ENCODE data around the gene LCNL1.

Gene LCNL1

GRCh38 chr9:136969150-136969549 is 13.6 kb upstream of the LCNL1 start:
- Histone ChIP-seq H4K20me1 (ENCODE audit: insufficient read depth) (no peaks in the 10 kb centered on the region), H3K4me1 (ENCODE audit: low read depth, poor library complexity, severe bottlenecking) (peaks cover 18% of the 10 kb centered on the region), H2AFZ (ENCODE audit: low read depth) (no peak overlapping the region), H3K27ac (no peak overlapping the region), H3K79me2 (ENCODE audit: insufficient read depth, low read depth) (no peaks in the 10 kb centered on the region), H3K9ac (no peak overlapping the region), H3K27me3 (ENCODE audit: insufficient read depth, low read depth) (peaks cover 17% of the 10 kb centered on the region), H3K36me3 (ENCODE audit: insufficient read depth) (no peaks in the 10 kb centered on the region), H3K4me2 (no peak overlapping the region), H3K4me3 (IDR thresholded peaks at IDR 0.05; ENCODE audit: insufficient read depth, low read depth, low read length) (no peak overlapping the region)
- no peak for TF ChIP-seq CTCF (conservative IDR thresholded peaks at IDR 0.05; ENCODE audit: low read depth, low read length)

GRCh38 chr9:136969774-136970173 is 13.0 kb upstream of the LCNL1 start:
- TF ChIP-seq CTCF (conservative IDR thresholded peaks at IDR 0.05; ENCODE audit: low read depth, low read length): no peak
- Histone ChIP-seq H3K79me2 (ENCODE audit: insufficient read depth, low read depth) (no peaks in the 10 kb centered on the region), H3K4me3 (IDR thresholded peaks at IDR 0.05; ENCODE audit: insufficient read depth, low read depth, low read length) (no peak overlapping the region), H3K9ac (no peak overlapping the region), H3K36me3 (ENCODE audit: insufficient read depth) (no peaks in the 10 kb centered on the region), H3K4me1 (ENCODE audit: low read depth, poor library complexity, severe bottlenecking) (peaks cover 11% of the 10 kb centered on the region), H3K4me2 (no peak overlapping the region), H4K20me1 (ENCODE audit: insufficient read depth) (no peaks in the 10 kb centered on the region), H3K27ac (no peak overlapping the region), H2AFZ (ENCODE audit: low read depth) (no peak overlapping the region), H3K27me3 (ENCODE audit: insufficient read depth, low read depth) (peaks cover 24% of the 10 kb centered on the region)

DNA sequence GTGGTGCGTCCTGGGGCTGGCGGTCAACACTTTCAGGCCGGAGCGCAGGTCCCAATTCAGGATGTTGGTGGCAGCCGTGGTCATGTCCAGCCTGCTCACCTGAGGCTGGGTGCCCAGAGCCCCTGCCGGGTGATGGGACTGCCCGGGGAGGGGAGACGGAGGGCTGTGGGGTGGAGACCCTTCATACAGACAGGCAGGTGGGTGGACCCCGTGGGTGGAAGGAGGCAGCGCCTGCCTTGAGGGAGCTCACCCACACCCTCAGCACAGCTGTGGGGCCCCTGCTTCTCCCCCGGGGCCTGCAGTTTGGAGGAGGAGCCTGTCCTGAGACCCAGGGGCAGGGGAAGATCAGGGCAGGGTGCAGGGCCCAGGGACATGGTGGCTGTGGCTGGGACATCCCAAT is 12.4 kb upstream of the LCNL1 start:
- no peak overlapping the region for H3K4me2 ChIP-seq
- H3K4me3 ChIP-seq (IDR thresholded peaks at IDR 0.05; ENCODE audit: insufficient read depth, low read depth, low read length): no peak overlapping the region

GRCh38 chr9:136971746-136972145 is 11.0 kb upstream of the LCNL1 start:
- Histone ChIP-seq H3K4me1 (ENCODE audit: low read depth, poor library complexity, severe bottlenecking) (no peaks in the 10 kb centered on the region), H3K27ac (no peak overlapping the region), H3K79me2 (ENCODE audit: insufficient read depth, low read depth) (no peaks in the 10 kb centered on the region), H3K36me3 (ENCODE audit: insufficient read depth) (no peaks in the 10 kb centered on the region), H3K4me2 (no peak overlapping the region), H3K27me3 (ENCODE audit: insufficient read depth, low read depth) (peaks cover 34% of the 10 kb centered on the region), H2AFZ (ENCODE audit: low read depth) (no peak overlapping the region), H3K9ac (no peak overlapping the region), H4K20me1 (ENCODE audit: insufficient read depth) (no peaks in the 10 kb centered on the region), H3K4me3 (IDR thresholded peaks at IDR 0.05; ENCODE audit: insufficient read depth, low read depth, low read length) (no peak overlapping the region)
- no peak for TF ChIP-seq CTCF (conservative IDR thresholded peaks at IDR 0.05; ENCODE audit: low read depth, low read length)

More for the DNA sequence above, 12.4 kb upstream of the LCNL1 start:
- H3K9ac ChIP-seq: no peak overlapping the region
- H3K27me3 ChIP-seq (ENCODE audit: insufficient read depth, low read depth): peaks cover 29% of the 10 kb centered on the region
- H3K36me3 ChIP-seq (ENCODE audit: insufficient read depth): no peaks in the 10 kb centered on the region
- H3K79me2 ChIP-seq (ENCODE audit: insufficient read depth, low read depth): no peaks in the 10 kb centered on the region
- no peak overlapping the region for H3K27ac ChIP-seq
- H2AFZ ChIP-seq (ENCODE audit: low read depth): no peak overlapping the region
- TF ChIP-seq CTCF (conservative IDR thresholded peaks at IDR 0.05; ENCODE audit: low read depth, low read length): no peak
- H3K4me1 ChIP-seq (ENCODE audit: low read depth, poor library complexity, severe bottlenecking): peaks cover 11% of the 10 kb centered on the region
- H4K20me1 ChIP-seq (ENCODE audit: insufficient read depth): no peaks in the 10 kb centered on the region
